SK-N-SH treated with all-trans-retinoic acid at 6 μM for 48 hours (cell line): ENCODE results near the gene BICDL1.

Experiments
- ATAC-seq: fragments of 200-7000 bp; cut with Tn5 transposase; 3 replicates; pipeline ENCODE4 v1.9.1; 2020; ENCODE audit warnings: mild to moderate bottlenecking, moderate library complexity
- BACH2 ChIP-seq: fragments of 250-450 bp; sonication (Bioruptor Pico); IDR thresholded peaks from 2 replicates; pipeline ENCODE4 v1.9.0; 2021; ENCODE audit warnings: mild to moderate bottlenecking, borderline replicate concordance
- CREB5 ChIP-seq: fragments of 250-450 bp; sonication (Bioruptor Pico); IDR thresholded peaks from 2 replicates; pipeline ENCODE4 v1.5.1; 2020; ENCODE audit warnings: low read depth, mild to moderate bottlenecking, moderate library complexity
- CSDC2 ChIP-seq: fragments of 250-450 bp; sonication (Bioruptor Pico); IDR thresholded peaks from 2 replicates; pipeline ENCODE4 v1.5.0; 2020; ENCODE audit warnings: mild to moderate bottlenecking, moderate library complexity
- ESRRG ChIP-seq: fragments of 250-450 bp; sonication (Bioruptor Pico); IDR thresholded peaks from 2 replicates; pipeline ENCODE4 v1.6.1; 2021; ENCODE audit warnings: mild to moderate bottlenecking
- GLIS3 ChIP-seq: fragments of 250-450 bp; sonication (Bioruptor Pico); IDR thresholded peaks from 2 replicates; pipeline ENCODE4 v1.5.0; 2020; ENCODE audit warnings: mild to moderate bottlenecking, moderate library complexity
- ISL1 ChIP-seq: fragments of 250-450 bp; sonication (Bioruptor Pico); IDR thresholded peaks from 2 replicates; pipeline ENCODE4 v2.1.2; 2022; ENCODE audit warnings: mild to moderate bottlenecking, moderate library complexity
- OSR1 ChIP-seq: fragments of 250-450 bp; sonication (Bioruptor Pico); IDR thresholded peaks from 2 replicates; pipeline ENCODE4 v1.8.0; 2022; ENCODE audit warnings: moderate library complexity, mild to moderate bottlenecking, inconsistent platforms
- PPARA ChIP-seq: fragments of 250-450 bp; sonication (Bioruptor Pico); IDR thresholded peaks from 2 replicates; pipeline ENCODE4 v1.5.0; 2020; ENCODE audit warnings: mild to moderate bottlenecking, borderline replicate concordance
- RARB ChIP-seq: fragments of 250-450 bp; sonication (Bioruptor Pico); IDR thresholded peaks from 2 replicates; pipeline ENCODE4 v1.8.0; 2021; ENCODE audit warnings: mild to moderate bottlenecking, moderate library complexity
- SNAI2 ChIP-seq: fragments of 250-450 bp; sonication (Bioruptor Pico); IDR thresholded peaks from 2 replicates; pipeline ENCODE4 v1.5.0; 2020; ENCODE audit warnings: mild to moderate bottlenecking, moderate library complexity
- TSHZ2 ChIP-seq: fragments of 250-450 bp; sonication (Bioruptor Pico); IDR thresholded peaks from 2 replicates; pipeline ENCODE4 v1.5.0; 2020; ENCODE audit warnings: mild to moderate bottlenecking, moderate library complexity
- ZC3H10 ChIP-seq: fragments of 250-450 bp; sonication (Bioruptor Pico); IDR thresholded peaks from 2 replicates; pipeline ENCODE4 v1.5.1; 2021; ENCODE audit warnings: mild to moderate bottlenecking, moderate library complexity
- ZFP30 ChIP-seq: fragments of 450-650 bp; formaldehyde crosslinking; IDR thresholded peaks from 2 replicates; pipeline ENCODE4 v1.5.0; 2022; ENCODE audit warnings: mild to moderate bottlenecking, moderate library complexity
- ZNF565 ChIP-seq: fragments of 450-650 bp; formaldehyde crosslinking; conservative IDR thresholded peaks from 2 replicates; pipeline ENCODE4 v1.5.0; 2020; ENCODE audit warnings: low read depth, mild to moderate bottlenecking, moderate library complexity
- ZNF70 ChIP-seq: fragments of 450-650 bp; formaldehyde crosslinking; IDR thresholded peaks from 2 replicates; pipeline ENCODE4 v1.5.0; 2020; ENCODE audit warnings: mild to moderate bottlenecking, moderate library complexity
- ZNF8 ChIP-seq: fragments of 450-650 bp; formaldehyde crosslinking; IDR thresholded peaks from 2 replicates; pipeline ENCODE4 v1.5.0; 2020; ENCODE audit warnings: mild to moderate bottlenecking, moderate library complexity
- TF ChIP-seq, protein P1 (sequence below): fragments of 250-450 bp; sonication (Bioruptor Pico); IDR thresholded peaks from 2 replicates; pipeline ENCODE4 v1.8.0; 2020; ENCODE audit warnings: mild to moderate bottlenecking, moderate library complexity, borderline replicate concordance
- TF ChIP-seq, protein P2 (sequence below): fragments of 250-450 bp; sonication (Bioruptor Pico); IDR thresholded peaks from 2 replicates; pipeline ENCODE4 v1.8.0; 2021; ENCODE audit warnings: low read depth, mild to moderate bottlenecking, moderate library complexity, borderline replicate concordance

Gene BICDL1, protein sequence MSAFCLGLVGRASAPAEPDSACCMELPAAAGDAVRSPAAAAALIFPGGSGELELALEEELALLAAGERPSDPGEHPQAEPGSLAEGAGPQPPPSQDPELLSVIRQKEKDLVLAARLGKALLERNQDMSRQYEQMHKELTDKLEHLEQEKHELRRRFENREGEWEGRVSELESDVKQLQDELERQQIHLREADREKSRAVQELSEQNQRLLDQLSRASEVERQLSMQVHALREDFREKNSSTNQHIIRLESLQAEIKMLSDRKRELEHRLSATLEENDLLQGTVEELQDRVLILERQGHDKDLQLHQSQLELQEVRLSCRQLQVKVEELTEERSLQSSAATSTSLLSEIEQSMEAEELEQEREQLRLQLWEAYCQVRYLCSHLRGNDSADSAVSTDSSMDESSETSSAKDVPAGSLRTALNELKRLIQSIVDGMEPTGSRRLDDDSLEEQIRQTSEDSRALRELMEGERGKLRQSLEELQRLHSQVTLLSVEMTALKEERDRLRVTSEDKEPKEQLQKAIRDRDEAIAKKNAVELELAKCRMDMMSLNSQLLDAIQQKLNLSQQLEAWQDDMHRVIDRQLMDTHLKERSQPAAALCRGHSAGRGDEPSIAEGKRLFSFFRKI

DNA sequence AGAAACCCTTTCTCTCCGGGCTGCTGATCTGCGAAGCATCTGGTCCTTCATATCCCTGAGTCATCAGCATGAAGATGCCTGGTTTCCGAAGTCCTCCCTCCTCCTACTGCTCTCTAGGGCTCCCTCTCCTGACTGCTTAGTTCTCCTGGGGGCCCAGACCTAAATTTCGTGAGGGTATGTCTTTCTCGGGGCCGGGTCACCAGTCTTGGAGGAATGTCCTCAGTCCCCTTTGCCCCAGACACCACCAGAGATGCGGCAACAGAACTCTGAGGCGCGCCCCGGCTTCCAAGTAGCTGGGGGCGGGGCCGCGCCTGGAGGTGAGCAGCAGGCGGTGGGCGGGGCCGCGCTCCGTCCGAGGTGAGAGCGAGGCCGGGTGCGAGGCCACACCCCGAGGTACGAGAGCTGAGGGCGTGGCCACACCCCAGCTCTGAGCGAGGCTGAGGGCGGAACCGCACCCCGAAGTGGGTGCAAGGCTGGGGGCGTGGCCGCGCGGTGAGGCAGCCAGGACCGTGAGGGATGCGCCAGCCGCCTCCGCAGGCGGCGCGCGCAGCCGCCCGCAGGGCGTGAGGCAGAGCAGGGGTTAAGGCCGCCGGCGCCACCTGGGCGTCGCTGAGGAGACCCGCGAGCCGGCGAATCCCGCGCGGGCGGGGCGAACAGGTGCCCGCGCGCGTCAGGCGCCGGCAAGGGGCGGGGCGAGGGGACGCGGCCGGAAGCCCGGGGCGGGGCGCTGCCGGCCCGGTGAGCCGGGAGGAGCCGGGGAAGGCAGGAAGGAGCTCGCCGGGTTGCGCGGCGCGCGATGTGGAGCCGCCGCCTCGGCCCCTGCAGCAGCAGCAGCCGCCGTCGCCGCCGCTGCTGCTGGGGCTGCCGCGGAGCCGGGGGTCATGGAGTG is at the start of gene BICDL1:
Gene BICDL1 (plus strand): TSS at position 765 of the 889 bp plus-strand sequence. CDS start 633 bp downstream, outside the sequence.
- TF ChIP-seq SNAI2 (CRISPR knock-in tag) (0 out of 2 replicates have a peak, but pooled peaks have one; percentile 29), GLIS3 (CRISPR knock-in tag) (no peak)
- TF ChIP-seq, all 23 proteins: peak for 1

DNA sequence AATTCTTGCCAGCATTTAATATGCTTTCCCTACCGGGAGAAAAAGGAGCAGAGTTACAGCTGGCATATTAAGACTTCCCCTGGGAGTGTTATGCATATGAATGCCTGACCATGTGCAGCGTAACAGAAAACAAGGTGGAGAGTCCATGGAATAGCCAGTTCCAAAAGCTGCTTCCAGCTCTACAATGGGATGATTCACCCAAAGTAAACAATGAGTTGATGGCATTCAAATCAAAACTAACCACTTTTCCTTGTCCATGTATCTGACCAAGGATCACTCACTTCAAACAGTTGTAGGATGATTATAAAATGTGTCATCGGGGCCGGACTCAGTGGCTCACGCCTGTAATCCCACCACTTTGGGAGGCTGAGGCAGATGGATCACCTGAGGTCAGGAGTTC is 48.1 kb upstream of the BICDL1 start:
- TF ChIP-seq BACH2 (CRISPR knock-in tag): no peak
- no peak for TF ChIP-seq SNAI2 (CRISPR knock-in tag)
- no peak for TF ChIP-seq GLIS3 (CRISPR knock-in tag)
- TF ChIP-seq PPARA (CRISPR knock-in tag): no peak
- TF ChIP-seq ISL1 (CRISPR knock-in tag): no peak
- no peak for TF ChIP-seq ZNF8
- no peak for TF ChIP-seq ZNF565 (CRISPR knock-in tag)
- no peak for TF ChIP-seq CREB5 (CRISPR knock-in tag)
- TF ChIP-seq, protein P1, sequence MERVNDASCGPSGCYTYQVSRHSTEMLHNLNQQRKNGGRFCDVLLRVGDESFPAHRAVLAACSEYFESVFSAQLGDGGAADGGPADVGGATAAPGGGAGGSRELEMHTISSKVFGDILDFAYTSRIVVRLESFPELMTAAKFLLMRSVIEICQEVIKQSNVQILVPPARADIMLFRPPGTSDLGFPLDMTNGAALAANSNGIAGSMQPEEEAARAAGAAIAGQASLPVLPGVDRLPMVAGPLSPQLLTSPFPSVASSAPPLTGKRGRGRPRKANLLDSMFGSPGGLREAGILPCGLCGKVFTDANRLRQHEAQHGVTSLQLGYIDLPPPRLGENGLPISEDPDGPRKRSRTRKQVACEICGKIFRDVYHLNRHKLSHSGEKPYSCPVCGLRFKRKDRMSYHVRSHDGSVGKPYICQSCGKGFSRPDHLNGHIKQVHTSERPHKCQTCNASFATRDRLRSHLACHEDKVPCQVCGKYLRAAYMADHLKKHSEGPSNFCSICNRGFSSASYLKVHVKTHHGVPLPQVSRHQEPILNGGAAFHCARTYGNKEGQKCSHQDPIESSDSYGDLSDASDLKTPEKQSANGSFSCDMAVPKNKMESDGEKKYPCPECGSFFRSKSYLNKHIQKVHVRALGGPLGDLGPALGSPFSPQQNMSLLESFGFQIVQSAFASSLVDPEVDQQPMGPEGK: no peak
- no peak for TF ChIP-seq ZNF70
- no peak for TF ChIP-seq ESRRG (CRISPR knock-in tag)
- TF ChIP-seq ZC3H10: no peak
- TF ChIP-seq, all 23 proteins: peak for 0
- ATAC-seq: peak; percentile 39; the same call in 1 of the 3 replicates

More for the DNA sequence above, at the start of gene BICDL1:
- ATAC-seq: peak; percentile 60

GRCh38 chr12:119942386-119942785 is 46.6 kb upstream of the BICDL1 start:
- TF ChIP-seq PPARA (CRISPR knock-in tag) (no peak), RARB (CRISPR knock-in tag) (no peak), CREB5 (CRISPR knock-in tag) (no peak), GLIS3 (CRISPR knock-in tag) (no peak), ZNF8 (no peak), CSDC2 (CRISPR knock-in tag) (no peak), OSR1 (no peak), TSHZ2 (CRISPR knock-in tag) (no peak), ZFP30 (no peak)
- TF ChIP-seq, protein P2, sequence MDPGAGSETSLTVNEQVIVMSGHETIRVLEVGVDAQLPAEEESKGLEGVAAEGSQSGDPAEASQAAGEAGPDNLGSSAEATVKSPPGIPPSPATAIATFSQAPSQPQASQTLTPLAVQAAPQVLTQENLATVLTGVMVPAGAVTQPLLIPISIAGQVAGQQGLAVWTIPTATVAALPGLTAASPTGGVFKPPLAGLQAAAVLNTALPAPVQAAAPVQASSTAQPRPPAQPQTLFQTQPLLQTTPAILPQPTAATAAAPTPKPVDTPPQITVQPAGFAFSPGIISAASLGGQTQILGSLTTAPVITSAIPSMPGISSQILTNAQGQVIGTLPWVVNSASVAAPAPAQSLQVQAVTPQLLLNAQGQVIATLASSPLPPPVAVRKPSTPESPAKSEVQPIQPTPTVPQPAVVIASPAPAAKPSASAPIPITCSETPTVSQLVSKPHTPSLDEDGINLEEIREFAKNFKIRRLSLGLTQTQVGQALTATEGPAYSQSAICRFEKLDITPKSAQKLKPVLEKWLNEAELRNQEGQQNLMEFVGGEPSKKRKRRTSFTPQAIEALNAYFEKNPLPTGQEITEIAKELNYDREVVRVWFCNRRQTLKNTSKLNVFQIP (CRISPR knock-in tag): no peak
- no peak for ATAC-seq
